Neuronal stem cell (in vitro differentiated cells): ENCODE results near the gene SUN3.

Experiments used
- DNase-seq: peaks from one replicate; pipeline ENCODE4 v3.0.0-alpha.2; 2013; ENCODE audit warnings: low spot score
- H2AFZ ChIP-seq: one replicate; pipeline ENCODE4 v1.6.1; 2013; ENCODE audit warnings: mild to moderate bottlenecking, low read length, inconsistent platforms
- H2AK5ac ChIP-seq: 2 replicates; pipeline ENCODE4 v1.6.1; 2013; ENCODE audit warnings: low read depth, mild to moderate bottlenecking, inconsistent platforms, low read length, moderate library complexity, mixed read lengths
- H2BK120ac ChIP-seq: 2 replicates; pipeline ENCODE4 v1.6.1; 2013; ENCODE audit warnings: low read depth, mild to moderate bottlenecking, inconsistent platforms, low read length, moderate library complexity, mixed read lengths
- H2BK12ac ChIP-seq: one replicate; pipeline ENCODE4 v1.6.1; 2013; ENCODE audit warnings: low read length, inconsistent platforms
- H2BK15ac ChIP-seq: 2 replicates; pipeline ENCODE4 v1.6.1; 2013; ENCODE audit warnings: mild to moderate bottlenecking, low read length, inconsistent platforms, mixed read lengths
- H2BK5ac ChIP-seq: one replicate; pipeline ENCODE4 v1.6.1; 2013; ENCODE audit warnings: inconsistent platforms, mild to moderate bottlenecking, low read length, moderate library complexity
- H3K14ac ChIP-seq: one replicate; pipeline ENCODE4 v1.6.1; 2013; ENCODE audit warnings: low read length, inconsistent platforms
- H3K18ac ChIP-seq: 2 replicates; pipeline ENCODE4 v1.6.1; 2013; ENCODE audit warnings: low read length, inconsistent platforms
- H3K23ac ChIP-seq: 2 replicates; pipeline ENCODE4 v1.6.1; 2013; ENCODE audit warnings: low read depth, mild to moderate bottlenecking, mixed read lengths, low read length, inconsistent platforms; ENCODE audit not compliant: poor library complexity
- H3K27ac ChIP-seq: replicated peaks from 3 replicates; pipeline ENCODE4 v1.5.1; 2013; ENCODE audit warnings: low read length, inconsistent platforms
- H3K27me3 ChIP-seq, 3 experiments: 2 replicates each; pipeline ENCODE4 v1.6.1; 2013; ENCODE audit warnings: low read length in 3 of 3, mild to moderate bottlenecking in 2 of 3, inconsistent platforms in 1 of 3, low read depth in 1 of 3, mixed read lengths in 1 of 3, moderate library complexity in 1 of 3; ENCODE audit not compliant: control insufficient read depth in 3 of 3, insufficient read depth in 3 of 3
- H3K36me3 ChIP-seq, 2 donors: replicated peaks in 1 of 2; 2 replicates each; pipeline ENCODE4 v1.6.1; 2013; ENCODE audit warnings: low read length in 2 of 2; ENCODE audit not compliant: control insufficient read depth in 2 of 2, insufficient read depth in 2 of 2
- H3K4ac ChIP-seq: 2 replicates; pipeline ENCODE4 v1.6.1; 2013; ENCODE audit warnings: inconsistent platforms, mild to moderate bottlenecking, low read length, moderate library complexity
- H3K4me1 ChIP-seq, 2 donors: 1 replicate in 1 of 2; 2 replicates in 1 of 2; pipeline ENCODE4 v1.6.1; 2013; ENCODE audit warnings: low read length in 2 of 2, low read depth in 1 of 2; ENCODE audit not compliant: control insufficient read depth in 2 of 2, insufficient read depth in 1 of 2
- H3K4me2 ChIP-seq: one replicate; pipeline ENCODE4 v1.6.1; 2013; ENCODE audit warnings: mild to moderate bottlenecking, low read length, inconsistent platforms; ENCODE audit not compliant: insufficient read depth, poor library complexity, severe bottlenecking
- H3K4me3 ChIP-seq, 2 donors: 2 replicates each; pipeline ENCODE4 v1.5.1; 2013; ENCODE audit warnings: low read length in 2 of 2, mild to moderate bottlenecking in 2 of 2, inconsistent platforms in 1 of 2, moderate library complexity in 1 of 2
- H3K79me1 ChIP-seq: one replicate; pipeline ENCODE4 v1.6.1; 2013; ENCODE audit warnings: low read depth, mild to moderate bottlenecking, inconsistent platforms, low read length, moderate library complexity
- H3K9ac ChIP-seq: one replicate; pipeline ENCODE4 v1.6.1; 2013; ENCODE audit warnings: mild to moderate bottlenecking, low read depth, low read length, inconsistent platforms; ENCODE audit not compliant: poor library complexity
- H3K9me3 ChIP-seq, 2 donors: replicated peaks in 1 of 2; 2 replicates each; pipeline versions ENCODE3 to v1.6.1; 2013; ENCODE audit warnings: low read length in 2 of 2, mild to moderate bottlenecking in 2 of 2, inconsistent platforms in 1 of 2, low read depth in 1 of 2, mixed read lengths in 1 of 2, moderate library complexity in 1 of 2; ENCODE audit not compliant: control insufficient read depth in 2 of 2, insufficient read depth in 1 of 2
- H4K8ac ChIP-seq: one replicate; pipeline ENCODE4 v1.6.1; 2013; ENCODE audit warnings: low read depth, mild to moderate bottlenecking, inconsistent platforms, low read length, moderate library complexity
- H4K91ac ChIP-seq: one replicate; pipeline ENCODE4 v1.6.1; 2013; ENCODE audit warnings: low read length, low read depth, mild to moderate bottlenecking, inconsistent platforms; ENCODE audit not compliant: poor library complexity
- WGBS, 2 donors: extraction: QIAGEN DNeasy Blood & Tissue Kit; methylation state at CpG; one replicate each; pipeline ENCODE4 v1.1.7; 2013; ENCODE audit warnings: missing lambda C conversion rate in 2 of 2, mixed read lengths in 1 of 2; ENCODE audit not compliant: insufficient read length in 2 of 2, insufficient replicate concordance in 1 of 2; ENCODE audit errors: extremely low coverage in 2 of 2; 5-methylcytosine and 5-hydroxymethylcytosine counted together

Gene SUN3

GRCh38 chr7:48035301-48035966, 6.5 kb upstream of the SUN3 start, which contains the start of gene C7orf57:
Gene C7orf57, plus strand, starts transcription at chr7:48035543. Its CDS starts 766 bp downstream, at chr7:48036309.
- no peak within 1 kb of the TSS for H2BK5ac ChIP-seq
- WGBS, 2 donors: no CpG with 5 or more reads among the region's 62 CpGs
- H3K27me3 ChIP-seq: peaks cover 5 to 50% (median 19%) of the 10 kb centered on the region in 3 experiments
- no peaks in the 10 kb centered on the region for H3K36me3 ChIP-seq
- H3K9ac ChIP-seq: peak within 1 kb of the TSS; percentile 87
- no peak within 1 kb of the TSS for H2BK12ac ChIP-seq
- peak within 1 kb of the TSS; percentile 99 for H3K4me2 ChIP-seq
- H3K4me1 ChIP-seq: peaks cover 4 to 5% of the 10 kb centered on the region in 2 donors
- no peak within 1 kb of the TSS for H4K8ac ChIP-seq
- peak within 1 kb of the TSS; percentile 72 for H3K14ac ChIP-seq
- H3K79me1 ChIP-seq: no peaks in the 10 kb centered on the region
- H4K91ac ChIP-seq: no peak within 1 kb of the TSS
- no peak within 1 kb of the TSS for H2BK15ac ChIP-seq
- no peak within 1 kb of the TSS for H3K4ac ChIP-seq
- peak within 1 kb of the TSS; percentile 38 for H3K18ac ChIP-seq
- peak within 1 kb of the TSS; percentile 29 for H2BK120ac ChIP-seq
- H2AK5ac ChIP-seq: no peak within 1 kb of the TSS
- H3K4me3 ChIP-seq: peak within 1 kb of the TSS; percentile 54 to 87
- peak within 1 kb of the TSS; percentile 86 for H3K23ac ChIP-seq
- peak within 1 kb of the TSS; percentile 98 for H2AFZ ChIP-seq
- peaks cover 0 to 3% of the 10 kb centered on the region in 2 donors for H3K9me3 ChIP-seq
- H3K27ac ChIP-seq: no peak within 1 kb of the TSS
- DNase-seq: peak; percentile 86

GRCh38 chr7:48033922-48034321, 5.0 kb upstream of the SUN3 start:
- Histone ChIP-seq H3K27me3 (peaks cover 5 to 49% (median 19%) of the 10 kb centered on the region in 3 experiments), H2BK120ac (no peak overlapping the region), H4K91ac (no peak overlapping the region), H3K9ac (no peak overlapping the region), H2BK5ac (no peak overlapping the region), H3K4ac (no peak overlapping the region), H3K23ac (no peak overlapping the region), H2AK5ac (no peak overlapping the region), H3K27ac (no peak overlapping the region), H2BK15ac (no peak overlapping the region), H3K18ac (no peak overlapping the region), H3K9me3 (peaks cover 0 to 3% of the 10 kb centered on the region in 2 donors), H3K4me1 (peaks cover 4 to 5% of the 10 kb centered on the region in 2 donors), H2BK12ac (no peak overlapping the region), H3K4me3 (no peak overlapping the region), H3K14ac (no peak overlapping the region), H2AFZ (no peak overlapping the region), H4K8ac (no peak overlapping the region), H3K4me2 (no peak overlapping the region), H3K79me1 (no peaks in the 10 kb centered on the region), H3K36me3 (no peaks in the 10 kb centered on the region)
- DNase-seq: no peak
- WGBS, 2 donors: no CpG with 5 or more reads among the region's 5 CpGs

- no CpG with 5 or more reads among the region's 2 CpGs for WGBS, 2 donors
- H2AK5ac ChIP-seq: no peak overlapping the region
- H3K27ac ChIP-seq: no peak overlapping the region
- no peak for DNase-seq
- H3K23ac ChIP-seq: no peak overlapping the region
- H2BK15ac ChIP-seq: no peak overlapping the region
- no peak overlapping the region for H3K4me3 ChIP-seq
- no peak overlapping the region for H2AFZ ChIP-seq
- no peak overlapping the region for H3K14ac ChIP-seq
- no peak overlapping the region for H3K9ac ChIP-seq
- H4K91ac ChIP-seq: no peak overlapping the region
- H3K36me3 ChIP-seq: no peaks in the 10 kb centered on the region
- peaks cover 3 to 38% (median 7%) of the 10 kb centered on the region in 3 experiments for H3K27me3 ChIP-seq
- peaks cover 0 to 3% of the 10 kb centered on the region in 2 donors for H3K9me3 ChIP-seq
- no peak overlapping the region for H2BK120ac ChIP-seq
- peaks cover 4 to 5% of the 10 kb centered on the region in 2 donors for H3K4me1 ChIP-seq
- H3K18ac ChIP-seq: no peak overlapping the region
- no peaks in the 10 kb centered on the region for H3K79me1 ChIP-seq
- H3K4ac ChIP-seq: no peak overlapping the region
- no peak overlapping the region for H2BK5ac ChIP-seq
- H2BK12ac ChIP-seq: no peak overlapping the region
- H3K4me2 ChIP-seq: no peak overlapping the region
- no peak overlapping the region for H4K8ac ChIP-seq
Observed at GRCh38 chr7:48031111-48031510, 2.2 kb upstream of the SUN3 start.

GRCh38 chr7:48025624-48026023, 3.3 kb downstream of the SUN3 start:
- Histone ChIP-seq H3K4me3 (no peak overlapping the region), H3K4me1 (no peaks in the 10 kb centered on the region), H2BK12ac (no peak overlapping the region), H2AK5ac (no peak overlapping the region), H4K91ac (no peak overlapping the region), H3K4me2 (no peak overlapping the region), H4K8ac (no peak overlapping the region), H3K9ac (no peak overlapping the region), H3K27me3 (peaks cover 0 to 15% (median 0%) of the 10 kb centered on the region in 3 experiments), H2BK120ac (no peak overlapping the region), H3K9me3 (no peaks in the 10 kb centered on the region), H2BK15ac (no peak overlapping the region), H3K36me3 (no peaks in the 10 kb centered on the region), H3K27ac (no peak overlapping the region), H2AFZ (no peak overlapping the region), H3K4ac (no peak overlapping the region), H3K14ac (no peak overlapping the region), H3K18ac (no peak overlapping the region), H3K79me1 (no peaks in the 10 kb centered on the region), H2BK5ac (no peak overlapping the region), H3K23ac (no peak overlapping the region)
- DNase-seq: no peak
- no CpG with 5 or more reads among the region's 5 CpGs for WGBS, 2 donors
